Calu3 (cell line): ENCODE data around the gene NR2F2. TPM values are rescaled to one million over a fixed set of nuclear protein-coding genes. Genes with fewer than 3 reads are reported as not detected.

Experiments
- BruUV-seq: library from RNA; stranded (reverse); fragments of 400-500 nt; replicated peaks from 2 replicates; lab custom pipeline; 2021; lab: Mats Ljungman, UMichigan
- CTCF ChIA-PET: fragments of 300-600 bp; sonication (Branson Sonifier 250); formaldehyde crosslinking; loops from one replicate; lab custom pipeline; 2022; ENCODE audit warnings: antibody characterized with exemption; lab: Charles Lee
- DNase-seq: peaks from one replicate; pipeline ENCODE4 v3.0.0; 2022
- H3K27ac Mint-ChIP-seq: one replicate; pipeline ENCODE4 v1.8.0; 2022; ENCODE audit warnings: mixed read lengths; ENCODE audit not compliant: unreplicated experiment
- H3K27me3 Mint-ChIP-seq: one replicate; pipeline ENCODE4 v1.8.0; 2022; ENCODE audit warnings: mixed read lengths; ENCODE audit not compliant: unreplicated experiment
- H3K36me3 Mint-ChIP-seq: one replicate; pipeline ENCODE4 v1.8.0; 2022; ENCODE audit warnings: mild to moderate bottlenecking, moderate library complexity, mixed read lengths; ENCODE audit not compliant: insufficient read depth, unreplicated experiment
- H3K4me1 Mint-ChIP-seq: one replicate; pipeline ENCODE4 v1.8.0; 2022; ENCODE audit warnings: mild to moderate bottlenecking, low read depth, mixed read lengths; ENCODE audit not compliant: unreplicated experiment
- H3K4me3 Mint-ChIP-seq: one replicate; pipeline ENCODE4 v1.8.0; 2022; ENCODE audit warnings: mild to moderate bottlenecking, low read depth, moderate library complexity, mixed read lengths; ENCODE audit not compliant: unreplicated experiment
- H3K9me3 Mint-ChIP-seq: one replicate; pipeline ENCODE4 v1.8.0; 2022; ENCODE audit warnings: low read depth, mixed read lengths; ENCODE audit not compliant: unreplicated experiment
- intact Hi-C: fragments of 100-400 bp; cut with micrococcal nuclease; formaldehyde crosslinking; loops from one replicate; pipeline ENCODE4 v1.10.0; 2022; ENCODE audit not compliant: unreplicated experiment
- total RNA-seq: library from RNA; stranded (reverse); gene quantifications from 2 replicates; pipeline ENCODE4 v1.2.3, GENCODE V29; 2022
- TF ChIP-seq, protein P1 (sequence below): fragments of 200-600 bp; IDR thresholded peaks from one replicate; pipeline ENCODE4 v1.8.0; 2022; ENCODE audit warnings: antibody characterized with exemption; ENCODE audit not compliant: unreplicated experiment

Gene NR2F2
- total RNA-seq, 1 experiment from 2014 or later = 158 TPM

DNA sequence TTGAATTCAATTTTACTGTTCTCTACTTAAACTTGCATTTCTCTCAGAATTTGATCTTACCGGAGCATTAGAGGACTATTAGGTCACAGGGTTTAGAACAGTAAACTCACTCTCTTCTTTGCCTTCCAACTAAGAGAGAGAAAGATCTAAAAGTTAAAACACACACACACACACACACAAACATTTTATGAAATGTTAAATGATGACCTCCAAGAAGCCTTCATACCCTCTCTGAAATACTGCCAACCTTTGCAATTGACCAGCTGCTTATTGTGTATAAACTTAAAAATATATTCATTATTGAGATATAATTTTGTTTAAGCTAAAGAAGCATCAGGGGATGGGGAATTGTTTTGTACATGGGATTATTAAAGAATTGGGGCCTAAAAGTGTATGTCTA, 15.5 kb upstream of the NR2F2 start:
- Mint-ChIP-seq H3K27me3 (no peaks in the 10 kb centered on the region), H3K9me3 (no peaks in the 10 kb centered on the region), H3K4me3 (no peak overlapping the region), H3K27ac (peak overlapping the region; percentile 26), H3K36me3 (peaks cover 25% of the 10 kb centered on the region), H3K4me1 (peaks cover 61% of the 10 kb centered on the region)
- intact Hi-C loops = no loop called here
- no TSS peak for BruUV-seq
- no peak for DNase-seq
- CTCF ChIA-PET = interaction anchor here (1.5 kb wide), 1 partner anchor 12 kb away, joined by 4 read pairs; no protein-coding TSS in a partner anchor
- TF ChIP-seq, protein P1, sequence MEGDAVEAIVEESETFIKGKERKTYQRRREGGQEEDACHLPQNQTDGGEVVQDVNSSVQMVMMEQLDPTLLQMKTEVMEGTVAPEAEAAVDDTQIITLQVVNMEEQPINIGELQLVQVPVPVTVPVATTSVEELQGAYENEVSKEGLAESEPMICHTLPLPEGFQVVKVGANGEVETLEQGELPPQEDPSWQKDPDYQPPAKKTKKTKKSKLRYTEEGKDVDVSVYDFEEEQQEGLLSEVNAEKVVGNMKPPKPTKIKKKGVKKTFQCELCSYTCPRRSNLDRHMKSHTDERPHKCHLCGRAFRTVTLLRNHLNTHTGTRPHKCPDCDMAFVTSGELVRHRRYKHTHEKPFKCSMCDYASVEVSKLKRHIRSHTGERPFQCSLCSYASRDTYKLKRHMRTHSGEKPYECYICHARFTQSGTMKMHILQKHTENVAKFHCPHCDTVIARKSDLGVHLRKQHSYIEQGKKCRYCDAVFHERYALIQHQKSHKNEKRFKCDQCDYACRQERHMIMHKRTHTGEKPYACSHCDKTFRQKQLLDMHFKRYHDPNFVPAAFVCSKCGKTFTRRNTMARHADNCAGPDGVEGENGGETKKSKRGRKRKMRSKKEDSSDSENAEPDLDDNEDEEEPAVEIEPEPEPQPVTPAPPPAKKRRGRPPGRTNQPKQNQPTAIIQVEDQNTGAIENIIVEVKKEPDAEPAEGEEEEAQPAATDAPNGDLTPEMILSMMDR = no peak

DNA sequence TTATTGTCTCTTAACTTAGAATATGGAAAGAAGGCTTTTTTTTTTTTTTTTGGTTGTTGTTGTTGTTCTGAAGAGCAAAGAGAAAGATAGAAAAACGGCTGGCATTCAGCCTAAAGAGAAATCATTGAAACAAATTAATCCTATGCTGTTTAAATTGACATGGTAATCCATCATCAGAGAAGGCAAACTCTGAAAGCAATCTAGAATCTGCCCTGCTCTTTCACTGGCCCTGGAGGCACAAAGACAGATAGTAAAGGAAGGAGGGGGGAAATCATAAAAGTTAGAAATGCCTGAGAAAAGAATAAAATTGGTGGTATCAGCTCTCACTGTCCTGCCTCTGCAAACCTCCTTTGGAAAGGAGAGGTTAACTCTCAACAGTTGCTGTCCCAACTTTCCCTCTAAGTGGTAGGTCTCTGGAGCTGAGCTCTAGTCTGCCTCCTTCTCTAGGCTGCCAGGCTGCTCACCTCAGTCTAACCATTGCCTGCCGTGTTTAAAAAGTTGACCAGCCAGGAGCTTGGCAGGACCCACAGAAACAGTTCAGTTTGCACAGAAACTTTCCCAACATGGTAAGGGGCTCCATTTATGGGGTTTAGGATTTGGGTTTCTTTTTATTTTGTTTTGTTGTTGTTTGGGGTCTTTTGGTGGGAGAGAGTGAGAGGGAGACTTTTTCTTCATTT, 13.4 kb upstream of the NR2F2 start:
- BruUV-seq = no TSS peak
- DNase-seq = peak; percentile 57
- Mint-ChIP-seq H3K9me3 (no peaks in the 10 kb centered on the region), H3K4me1 (peaks cover 60% of the 10 kb centered on the region), H3K4me3 (no peak overlapping the region), H3K27ac (peak overlapping the region; percentile 98), H3K36me3 (peaks cover 46% of the 10 kb centered on the region), H3K27me3 (no peaks in the 10 kb centered on the region)
- TF ChIP-seq, protein P1 = no peak
- CTCF ChIA-PET = interaction anchor here (0.7 to 1.8 kb wide), 5 partner anchors 10 to 199 kb away, joined by 3 to 8 read pairs (median 4); partner anchors contain the start of gene NR2F2
- intact Hi-C loops = loop anchor here (1.0 to 2.0 kb wide), 2 partner anchors 52 to 84 kb away; no protein-coding TSS in a partner anchor

DNA sequence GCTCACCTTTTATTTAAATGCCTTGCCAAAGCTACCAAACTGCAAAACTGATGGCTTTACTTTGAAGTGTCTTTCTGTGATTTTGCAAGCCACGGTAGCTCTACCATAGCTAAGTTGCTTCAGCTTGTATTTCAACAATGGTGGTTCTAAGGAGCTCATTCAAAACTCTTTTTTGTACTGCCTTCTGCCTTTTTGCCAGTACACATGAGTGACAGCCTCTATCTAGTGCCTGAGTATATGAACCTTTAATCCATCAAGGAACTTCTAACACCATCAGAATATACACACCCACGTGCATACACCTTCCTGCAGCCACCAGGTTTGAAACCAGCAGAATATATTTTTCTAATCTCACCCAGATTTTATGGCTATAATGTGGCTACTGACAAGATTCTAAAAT, 10.4 kb upstream of the NR2F2 start:
- intact Hi-C loops = loop anchor here (10.0 kb wide), 1 partner anchor 855 kb away; no protein-coding TSS in a partner anchor
- Mint-ChIP-seq H3K36me3 (peaks cover 75% of the 10 kb centered on the region), H3K4me1 (peaks cover 54% of the 10 kb centered on the region)

More for the DNA sequence above, 10.4 kb upstream of the NR2F2 start:
- Mint-ChIP-seq H3K4me3 (no peak overlapping the region), H3K9me3 (no peaks in the 10 kb centered on the region), H3K27ac (peak overlapping the region; percentile 98), H3K27me3 (no peaks in the 10 kb centered on the region)
- TF ChIP-seq, protein P1 = no peak
- CTCF ChIA-PET = interaction anchor here (0.6 to 2.0 kb wide), 6 partner anchors 16 to 1060 kb away, joined by 3 to 7 read pairs (median 4); no protein-coding TSS in a partner anchor
- no peak for DNase-seq
- BruUV-seq = no TSS peak
